ENCODE results near the gene PITPNM1. TPM values are rescaled to one million over a fixed set of nuclear protein-coding genes. Genes with fewer than 3 reads are reported as not detected.
A peak's percentile ranks its signal among the peaks of the same experiment; 100 is the strongest.
"Not testable (repeated sequence)": the region's sequence is repeated elsewhere in the genome, so short reads cannot be mapped to it uniquely, and the experiment has no call there.

Gene PITPNM1
- total RNA-seq, 2 experiments from 2014 or later, result 139 to 143 TPM

- POLR2A ChIA-PET, result interaction anchor here (0.6 kb wide), 1 partner anchor 64 kb away, joined by 3 read pairs; no protein-coding TSS in a partner anchor
- H3K4me1 Mint-ChIP-seq (ENCODE audit: low read depth); H3K9me3 Mint-ChIP-seq; H3K27me3 Mint-ChIP-seq; H3K36me3 Mint-ChIP-seq; H3K4me3 Mint-ChIP-seq; DNase-seq; intact Hi-C loops (cut with micrococcal nuclease); H3K27ac Mint-ChIP-seq; CTCF ChIA-PET: not testable (repeated sequence)
Measured at GRCh38 chr11:67477344-67478050, 27.7 kb downstream of the PITPNM1 start.

GRCh38 chr11:67476692-67477091 lies 28.5 kb downstream of the PITPNM1 start:
- H3K4me3 Mint-ChIP-seq; DNase-seq; H3K27me3 Mint-ChIP-seq; H3K36me3 Mint-ChIP-seq; intact Hi-C loops (cut with micrococcal nuclease); CTCF ChIA-PET; H3K4me1 Mint-ChIP-seq (ENCODE audit: low read depth); H3K27ac Mint-ChIP-seq; H3K9me3 Mint-ChIP-seq: not testable (repeated sequence)
- POLR2A ChIA-PET, result interaction anchor here (0.6 kb wide), 1 partner anchor 63 kb away, joined by 3 read pairs; no protein-coding TSS in a partner anchor

GRCh38 chr11:67472882-67473281 lies 32.3 kb downstream of the PITPNM1 start:
- H3K9me3 Mint-ChIP-seq, result no peaks in the 10 kb centered on the region
- H3K36me3 Mint-ChIP-seq, result no peaks in the 10 kb centered on the region
- no peak for DNase-seq
- H3K27ac Mint-ChIP-seq, result no peak overlapping the region
- no peaks in the 10 kb centered on the region for H3K27me3 Mint-ChIP-seq
- ChIA-PET CTCF (no interaction called here), POLR2A (no interaction called here)
- H3K4me1 Mint-ChIP-seq (ENCODE audit: low read depth), result peaks cover 10% of the 10 kb centered on the region
- H3K4me3 Mint-ChIP-seq, result no peak overlapping the region
- intact Hi-C loops (cut with micrococcal nuclease), result no loop called here

- Mint-ChIP-seq H3K4me1 (ENCODE audit: low read depth) (peaks cover 26% of the 10 kb centered on the region), H3K4me3 (peak overlapping the region; percentile 2), H3K27me3 (no peaks in the 10 kb centered on the region), H3K9me3 (no peaks in the 10 kb centered on the region), H3K36me3 (peaks cover under 1% of the 10 kb centered on the region), H3K27ac (no peak overlapping the region)
- intact Hi-C loops (cut with micrococcal nuclease), result no loop called here
- CTCF ChIA-PET, result no interaction called here
- POLR2A ChIA-PET, result interaction anchor here (4.3 kb wide), 1 partner anchor 16 kb away, joined by 35 read pairs; no protein-coding TSS in a partner anchor
- DNase-seq, result no peak
Measured at GRCh38 chr11:67470337-67471002, 34.7 kb downstream of the PITPNM1 start.

GRCh38 chr11:67469508-67469811 lies 35.7 kb downstream of the PITPNM1 start:
- peaks cover 30% of the 10 kb centered on the region for H3K4me1 Mint-ChIP-seq (ENCODE audit: low read depth)
- H3K27ac Mint-ChIP-seq, result peak overlapping the region; percentile 77

GRCh38 chr11:67468759-67469507 lies 36.2 kb downstream of the PITPNM1 start, which contains the start of gene TMEM134:
TMEM134 (minus strand) TSS chr11:67469251; CDS start chr11:67469192, 59 bp downstream.
- peaks cover 32% of the 10 kb centered on the region for H3K4me1 Mint-ChIP-seq (ENCODE audit: low read depth)
- POLR2A ChIA-PET, result interaction anchor here (0.6 to 4.3 kb wide), 18 partner anchors 12 to 229 kb away, joined by 3 to 35 read pairs (median 4); partner anchors contain the start of genes AIP, PITPNM1, PPP1CA and PTPRCAP
- H3K4me3 Mint-ChIP-seq, result peak within 1 kb of the TSS; percentile 90
- peak within 1 kb of the TSS; percentile 90 for H3K27ac Mint-ChIP-seq
- no peaks in the 10 kb centered on the region for H3K9me3 Mint-ChIP-seq
- CTCF ChIA-PET, result interaction anchor here (0.7 to 2.5 kb wide), 12 partner anchors 15 to 161 kb away, joined by 3 to 17 read pairs (median 5); partner anchors contain the start of genes AIP, CORO1B, NUDT8 and PITPNM1
- DNase-seq, result peak; percentile 95
- H3K27me3 Mint-ChIP-seq, result no peaks in the 10 kb centered on the region
- intact Hi-C loops (cut with micrococcal nuclease), result loop anchor here (1.0 to 5.0 kb wide), 5 partner anchors 14 to 67 kb away; partner anchors contain the start of genes AIP and RPS6KB2
- H3K36me3 Mint-ChIP-seq, result peaks cover 5% of the 10 kb centered on the region

More at GRCh38 chr11:67469508-67469811, 35.7 kb downstream of the PITPNM1 start:
- Mint-ChIP-seq H3K9me3 (no peaks in the 10 kb centered on the region), H3K36me3 (peaks cover 5% of the 10 kb centered on the region), H3K27me3 (no peaks in the 10 kb centered on the region), H3K4me3 (peak overlapping the region; percentile 75)
- CTCF ChIA-PET, result interaction anchor here (1.5 to 2.5 kb wide), 4 partner anchors 15 to 87 kb away, joined by 4 to 17 read pairs (median 10); partner anchors contain the start of genes AIP and PPP1CA
- POLR2A ChIA-PET, result interaction anchor here (1.5 to 4.3 kb wide), 4 partner anchors 17 to 61 kb away, joined by 3 to 35 read pairs (median 14); partner anchors contain the start of gene PTPRCAP
- DNase-seq, result no peak
- intact Hi-C loops (cut with micrococcal nuclease), result loop anchor here (1.0 to 5.0 kb wide), 5 partner anchors 14 to 67 kb away; partner anchors contain the start of genes AIP and RPS6KB2

- intact Hi-C loops (cut with micrococcal nuclease), result loop anchor here (2.0 to 5.0 kb wide), 2 partner anchors 30 to 41 kb away; partner anchors contain the start of gene RPS6KB2
- peak overlapping the region; percentile 90 for H3K27ac Mint-ChIP-seq
- no peaks in the 10 kb centered on the region for H3K27me3 Mint-ChIP-seq
- peak; percentile 41 for DNase-seq
- POLR2A ChIA-PET, result interaction anchor here (0.6 to 4.3 kb wide), 18 partner anchors 12 to 229 kb away, joined by 3 to 35 read pairs (median 4); partner anchors contain the start of genes AIP, PITPNM1, PPP1CA and PTPRCAP
- peaks cover 5% of the 10 kb centered on the region for H3K36me3 Mint-ChIP-seq
- no peaks in the 10 kb centered on the region for H3K9me3 Mint-ChIP-seq
- CTCF ChIA-PET, result interaction anchor here (0.7 to 2.5 kb wide), 13 partner anchors 16 to 161 kb away, joined by 3 to 17 read pairs (median 4); partner anchors contain the start of genes AIP, CORO1B, NUDT8 and PITPNM1
- peaks cover 32% of the 10 kb centered on the region for H3K4me1 Mint-ChIP-seq (ENCODE audit: low read depth)
- peak overlapping the region; percentile 90 for H3K4me3 Mint-ChIP-seq
Measured at GRCh38 chr11:67468456-67468758, 36.8 kb downstream of the PITPNM1 start.

- POLR2A ChIA-PET, result interaction anchor here (0.6 to 4.3 kb wide), 19 partner anchors 11 to 228 kb away, joined by 3 to 35 read pairs (median 4); partner anchors contain the start of genes AIP, PITPNM1, PPP1CA and PTPRCAP
- intact Hi-C loops (cut with micrococcal nuclease), result loop anchor here (2.0 to 5.0 kb wide), 2 partner anchors 29 to 41 kb away; partner anchors contain the start of gene RPS6KB2
- H3K4me1 Mint-ChIP-seq (ENCODE audit: low read depth), result peaks cover 32% of the 10 kb centered on the region
- peak overlapping the region; percentile 90 for H3K4me3 Mint-ChIP-seq
- H3K27me3 Mint-ChIP-seq, result no peaks in the 10 kb centered on the region
- CTCF ChIA-PET, result interaction anchor here (0.7 to 2.5 kb wide), 12 partner anchors 16 to 162 kb away, joined by 3 to 17 read pairs (median 5); partner anchors contain the start of genes AIP, CORO1B, NUDT8 and PITPNM1
- DNase-seq, result peak; percentile 61
- peaks cover 5% of the 10 kb centered on the region for H3K36me3 Mint-ChIP-seq
- no peaks in the 10 kb centered on the region for H3K9me3 Mint-ChIP-seq
- H3K27ac Mint-ChIP-seq, result peak overlapping the region; percentile 90
Measured at GRCh38 chr11:67468056-67468455, 37.1 kb downstream of the PITPNM1 start.

GRCh38 chr11:67466962-67467771 lies 38.0 kb downstream of the PITPNM1 start:
- H3K27ac Mint-ChIP-seq, result peak overlapping the region; percentile 90
- peaks cover 32% of the 10 kb centered on the region for H3K4me1 Mint-ChIP-seq (ENCODE audit: low read depth)
- no peaks in the 10 kb centered on the region for H3K9me3 Mint-ChIP-seq
- ChIA-PET CTCF (interaction anchor here (1.2 to 2.5 kb wide), 6 partner anchors 17 to 116 kb away, joined by 4 to 13 read pairs (median 6); partner anchors contain the start of genes AIP and PITPNM1), POLR2A (interaction anchor here (0.7 to 4.3 kb wide), 6 partner anchors 19 to 60 kb away, joined by 3 to 35 read pairs (median 8); partner anchors contain the start of genes PITPNM1 and PTPRCAP)
- no peaks in the 10 kb centered on the region for H3K27me3 Mint-ChIP-seq
- H3K4me3 Mint-ChIP-seq, result peak overlapping the region; percentile 90
- H3K36me3 Mint-ChIP-seq, result peaks cover 5% of the 10 kb centered on the region
- no peak for DNase-seq
- intact Hi-C loops (cut with micrococcal nuclease), result loop anchor here (5.0 kb wide), 1 partner anchor 40 kb away; the partner anchor contains the start of gene RPS6KB2

GRCh38 chr11:67466367-67466766 lies 38.8 kb downstream of the PITPNM1 start:
- no peaks in the 10 kb centered on the region for H3K9me3 Mint-ChIP-seq
- H3K4me1 Mint-ChIP-seq (ENCODE audit: low read depth), result peaks cover 32% of the 10 kb centered on the region
- H3K27ac Mint-ChIP-seq, result no peak overlapping the region
- no peak overlapping the region for H3K4me3 Mint-ChIP-seq
- ChIA-PET CTCF (interaction anchor here (1.1 kb wide), 1 partner anchor 149 kb away, joined by 3 read pairs; no protein-coding TSS in a partner anchor), POLR2A (interaction anchor here (0.5 to 4.3 kb wide), 5 partner anchors 9 to 59 kb away, joined by 3 to 35 read pairs (median 5); partner anchors contain the start of gene PTPRCAP)
- H3K27me3 Mint-ChIP-seq, result no peaks in the 10 kb centered on the region
- intact Hi-C loops (cut with micrococcal nuclease), result loop anchor here (5.0 kb wide), 1 partner anchor 39 kb away; the partner anchor contains the start of gene RPS6KB2
- H3K36me3 Mint-ChIP-seq, result peaks cover 5% of the 10 kb centered on the region
- no peak for DNase-seq
